ENCODE measurements around the gene DMTF1.
"Not testable (repeated sequence)": the region's sequence is repeated elsewhere in the genome, so short reads cannot be mapped to it uniquely, and the experiment has no call there.

The DMTF1 gene

GRCh38 chr7:87199700-87200450 lies 47.6 kb downstream of the DMTF1 start:
- no peak for DNase-seq (ENCODE audit: low read depth)

GRCh38 chr7:87202208-87202607 lies 50.0 kb downstream of the DMTF1 start:
- DNase-seq (ENCODE audit: low read depth): no peak

GRCh38 chr7:87202705-87203104 lies 50.5 kb downstream of the DMTF1 start:
- no peak for DNase-seq (ENCODE audit: low read depth)

- DNase-seq (ENCODE audit: low read depth): not testable (repeated sequence)
Measured at GRCh38 chr7:87203929-87204328, 51.7 kb downstream of the DMTF1 start.

- no peak for DNase-seq (ENCODE audit: low read depth)
Measured at GRCh38 chr7:87204933-87205332, 52.7 kb downstream of the DMTF1 start.

GRCh38 chr7:87205701-87206100 lies 53.4 kb downstream of the DMTF1 start:
- not testable (repeated sequence) for DNase-seq (ENCODE audit: low read depth)

GRCh38 chr7:87206361-87206760 lies 54.1 kb downstream of the DMTF1 start:
- DNase-seq (ENCODE audit: low read depth): no peak

- no peak for DNase-seq (ENCODE audit: low read depth)
Measured at GRCh38 chr7:87209295-87209924, 57.2 kb downstream of the DMTF1 start.

GRCh38 chr7:87210506-87210905 lies 58.3 kb downstream of the DMTF1 start:
- DNase-seq (ENCODE audit: low read depth): no peak

GRCh38 chr7:87212498-87212897 lies 60.2 kb downstream of the DMTF1 start:
- no peak for DNase-seq (ENCODE audit: low read depth)

- no peak for DNase-seq (ENCODE audit: low read depth)
Measured at GRCh38 chr7:87213252-87213651, 61.0 kb downstream of the DMTF1 start.

GRCh38 chr7:87213811-87214210 lies 61.6 kb downstream of the DMTF1 start:
- DNase-seq (ENCODE audit: low read depth): no peak

GRCh38 chr7:87215046-87215445 lies 62.8 kb downstream of the DMTF1 start:
- DNase-seq (ENCODE audit: low read depth): no peak

- DNase-seq (ENCODE audit: low read depth): no peak
Measured at GRCh38 chr7:87216701-87217508, 64.7 kb downstream of the DMTF1 start.

- no peak for DNase-seq (ENCODE audit: low read depth)
Measured at GRCh38 chr7:87217983-87218653, 65.9 kb downstream of the DMTF1 start.

GRCh38 chr7:87218796-87219544 lies 66.7 kb downstream of the DMTF1 start:
- no peak for DNase-seq (ENCODE audit: low read depth)

- DNase-seq (ENCODE audit: low read depth): peak; percentile 66
Measured at GRCh38 chr7:87219545-87220025, 67.3 kb downstream of the DMTF1 start, which contains the start of gene TMEM243. Gene TMEM243 (minus strand): TSS chr7:87219732. CDS start chr7:87219503, 229 bp downstream.

- DNase-seq (ENCODE audit: low read depth): peak; percentile 56
Measured at GRCh38 chr7:87220026-87220733, 67.9 kb downstream of the DMTF1 start.

- no peak for DNase-seq (ENCODE audit: low read depth)
Measured at GRCh38 chr7:87220734-87221215, 68.5 kb downstream of the DMTF1 start.

- no peak for DNase-seq (ENCODE audit: low read depth)
Measured at GRCh38 chr7:87223666-87224065, 71.4 kb downstream of the DMTF1 start.
